Small intestine (tissue), 7 donors: ENCODE data around the gene ITIH3. TPM values are rescaled to one million over a fixed set of nuclear protein-coding genes. Genes with fewer than 3 reads are reported as not detected.

Source experiments
- DNase-seq, 2 donors: peaks; one replicate each; pipeline versions ENCODE4 v3.0.0 to v3.0.0-alpha.2; 2013
- FAIRE-seq: peaks from 2 replicates; lab custom pipeline; 2012; peaks lifted over from hg19 to GRCh38; lab: Jason Lieb, UNC
- H3K27ac ChIP-seq, 3 donors: one replicate each; pipeline ENCODE4 v1.5.1; 2013; ENCODE audit warnings: low read length in 2 of 3, mild to moderate bottlenecking in 2 of 3, control low read depth in 1 of 3, inconsistent platforms in 1 of 3, low read depth in 1 of 3, moderate library complexity in 1 of 3
- H3K27me3 ChIP-seq, 3 donors: one replicate each; pipeline ENCODE4 v1.6.1; 2013; ENCODE audit warnings: low read length in 3 of 3, inconsistent platforms in 1 of 3; ENCODE audit not compliant: control insufficient read depth in 3 of 3, insufficient read depth in 3 of 3
- H3K36me3 ChIP-seq, 3 donors: one replicate each; pipeline ENCODE4 v1.6.1; 2013; ENCODE audit warnings: low read length in 3 of 3, inconsistent platforms in 1 of 3, low read depth in 1 of 3, mild to moderate bottlenecking in 1 of 3, moderate library complexity in 1 of 3; ENCODE audit not compliant: control insufficient read depth in 3 of 3, insufficient read depth in 2 of 3
- H3K4me1 ChIP-seq, 3 donors: one replicate each; pipeline ENCODE4 v1.6.1; 2013; ENCODE audit warnings: low read length in 2 of 3, inconsistent platforms in 1 of 3, low read depth in 1 of 3, mild to moderate bottlenecking in 1 of 3, moderate library complexity in 1 of 3; ENCODE audit not compliant: control insufficient read depth in 3 of 3, insufficient read depth in 2 of 3
- H3K4me3 ChIP-seq, 3 donors: one replicate each; pipeline ENCODE4 v1.5.1; 2013; ENCODE audit warnings: low read length in 3 of 3, control low read depth in 1 of 3, inconsistent platforms in 1 of 3, low read depth in 1 of 3, mild to moderate bottlenecking in 1 of 3, moderate library complexity in 1 of 3
- H3K9me3 ChIP-seq, 2 donors: one replicate each; pipeline ENCODE4 v1.6.1; 2013; ENCODE audit warnings: low read depth in 1 of 2, low read length in 1 of 2; ENCODE audit not compliant: control insufficient read depth in 2 of 2, insufficient read depth in 1 of 2
- WGBS, 3 donors: extraction: QIAGEN DNeasy Blood & Tissue Kit; methylation state at CpG; one replicate each; pipeline ENCODE4 v1.1.7; 2013; 5-methylcytosine and 5-hydroxymethylcytosine counted together
- polyA plus RNA-seq, 4 donors: library from polyadenylated mRNA; stranded (reverse) in 3 of 4; unstranded in 1 of 4; fragments of 200-250 nt in 3 of 4; fragments of 120-200 nt in 1 of 4; gene quantifications; one replicate each; pipeline versions ENCODE4 v1.2.1 to v1.2.3, GENCODE V29; 2013
- donor health status: healthy with polysubstance abuse.
- donor health status: control.
- donor health status: control.
- donor health status: Bipolar disorder and iron deficiency.
- donor health status: healthy.

ITIH3 gene
- polyA plus RNA-seq, 4 donors: 1.8 to 6.7 TPM; not detected in 2

DNA sequence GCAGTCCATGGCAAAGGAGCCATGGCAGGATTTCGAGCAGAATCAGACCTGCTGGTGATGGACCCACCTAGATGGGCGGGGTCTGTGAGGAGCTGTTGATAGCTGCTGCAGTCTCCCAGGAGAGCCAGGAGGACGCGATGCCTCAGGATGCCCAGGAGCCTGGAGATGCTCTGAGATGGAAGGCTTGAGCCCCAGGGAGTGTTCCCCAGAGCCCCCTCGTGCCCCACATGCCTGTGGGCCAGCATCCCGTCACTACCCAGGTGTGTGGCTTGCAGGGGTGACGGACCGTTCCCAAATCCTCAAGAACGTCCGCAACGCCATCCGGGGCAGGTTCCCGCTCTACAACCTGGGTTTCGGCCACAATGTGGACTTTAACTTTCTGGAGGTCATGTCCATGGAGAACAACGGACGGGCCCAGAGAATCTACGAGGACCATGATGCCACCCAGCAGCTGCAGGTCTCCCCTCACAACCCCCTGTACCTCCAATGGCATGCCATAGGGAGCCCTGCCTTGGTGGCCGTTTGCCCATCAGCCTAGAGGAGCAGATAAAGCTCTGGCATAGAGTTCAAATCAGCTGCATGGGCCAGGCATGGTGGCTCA, 10.5 kb upstream of the ITIH3 start:
- 77 to 85% (median 77%) methylated on average over 18 of the region's 18 CpGs for WGBS, 3 donors
- Histone ChIP-seq H3K9me3 (no peaks in the 10 kb centered on the region), H3K4me3 (no peak overlapping the region), H3K27ac (no peak overlapping the region), H3K27me3 (peaks cover 0 to 2% (median 0%) of the 10 kb centered on the region in 3 donors), H3K4me1 (no peaks in the 10 kb centered on the region), H3K36me3 (no peaks in the 10 kb centered on the region)
- no peak for DNase-seq
- FAIRE-seq: no peak

GRCh38 chr3:52784931-52785590, 9.5 kb upstream of the ITIH3 start:
- Histone ChIP-seq H3K36me3 (no peaks in the 10 kb centered on the region), H3K9me3 (no peaks in the 10 kb centered on the region), H3K4me3 (no peak overlapping the region), H3K27me3 (peaks cover 0 to 2% (median 0%) of the 10 kb centered on the region in 3 donors), H3K4me1 (no peaks in the 10 kb centered on the region), H3K27ac (no peak overlapping the region)
- WGBS, 3 donors: 83 to 88% (median 87%) methylated on average over 5 of the region's 5 CpGs
- no peak for DNase-seq
- FAIRE-seq: no peak

- no peak for DNase-seq
- H3K9me3 ChIP-seq: no peaks in the 10 kb centered on the region
- 78 to 87% (median 86%) methylated on average over 14 to 19 of the region's 19 CpGs for WGBS, 3 donors
- H3K27me3 ChIP-seq: peaks cover 0 to 2% (median 0%) of the 10 kb centered on the region in 3 donors
- H3K36me3 ChIP-seq: no peaks in the 10 kb centered on the region
- no peaks in the 10 kb centered on the region for H3K4me1 ChIP-seq
- no peak overlapping the region for H3K27ac ChIP-seq
- FAIRE-seq: no peak
- H3K4me3 ChIP-seq: no peak overlapping the region
Measured at GRCh38 chr3:52786330-52787215, 8.0 kb upstream of the ITIH3 start.

- no peak overlapping the region for H3K27ac ChIP-seq
- 72 to 84% (median 81%) methylated on average over 11 of the region's 11 CpGs for whole genome bisulfite sequencing, 3 donors
- DNase-seq (no peak), FAIRE-seq (no peak)
- H3K36me3 ChIP-seq: no peaks in the 10 kb centered on the region
- no peaks in the 10 kb centered on the region for H3K9me3 ChIP-seq
- peaks cover 0 to 2% (median 0%) of the 10 kb centered on the region in 3 donors for H3K27me3 ChIP-seq
- peaks cover 0 to 5% (median 0%) of the 10 kb centered on the region in 3 donors for H3K4me1 ChIP-seq
- H3K4me3 ChIP-seq: no peak overlapping the region
Measured at GRCh38 chr3:52787246-52787645, 7.3 kb upstream of the ITIH3 start.

DNA sequence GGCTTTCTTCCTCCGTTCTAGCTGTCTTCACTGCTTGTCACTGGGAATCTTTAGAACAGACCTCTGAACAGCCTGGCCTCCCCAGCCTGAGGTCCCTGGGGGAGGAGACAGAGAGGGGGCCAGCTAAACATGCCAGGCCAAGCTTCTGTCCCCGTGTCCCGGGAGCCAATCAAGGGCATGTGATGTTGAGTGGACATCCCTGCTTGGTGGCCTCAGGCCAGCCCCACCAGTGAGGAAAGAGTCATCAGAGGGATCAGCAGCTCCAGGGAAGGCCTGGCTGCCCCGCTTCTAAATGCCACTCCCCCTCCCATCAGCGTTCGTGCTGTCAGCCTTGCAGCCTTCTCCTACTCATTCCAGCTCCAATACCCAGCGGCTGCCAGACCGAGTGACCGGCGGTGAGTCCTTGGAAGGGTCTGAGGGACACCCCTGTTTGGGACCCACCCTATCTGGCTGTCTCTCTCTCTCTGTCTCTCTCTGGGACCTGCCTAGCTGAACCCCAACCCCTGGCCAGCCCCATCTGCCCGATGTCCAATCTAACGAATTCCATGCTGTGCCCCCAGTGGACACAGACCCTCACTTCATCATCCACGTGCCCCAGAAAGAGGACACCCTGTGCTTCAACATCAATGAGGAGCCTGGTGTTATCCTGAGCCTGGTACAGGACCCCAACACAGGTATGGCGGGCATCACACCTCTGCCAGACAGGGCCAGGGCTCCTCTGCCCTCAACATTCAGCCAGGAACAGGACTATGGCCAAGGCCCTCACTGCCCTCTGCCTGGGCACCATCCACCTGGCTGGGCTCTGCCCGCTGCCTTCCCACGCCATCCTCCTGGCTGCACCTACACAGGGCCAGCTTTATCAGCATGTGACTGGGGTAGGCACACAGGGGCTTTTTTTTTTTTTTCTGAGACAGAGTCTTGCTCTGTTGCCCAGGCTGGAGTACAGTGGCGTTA, 6.6 kb upstream of the ITIH3 start:
- H3K27me3 ChIP-seq: no peaks in the 10 kb centered on the region
- no peaks in the 10 kb centered on the region for H3K36me3 ChIP-seq
- H3K4me3 ChIP-seq: no peak overlapping the region
- H3K9me3 ChIP-seq: no peaks in the 10 kb centered on the region
- H3K27ac ChIP-seq: no peak overlapping the region
- H3K4me1 ChIP-seq: peaks cover 0 to 9% (median 0%) of the 10 kb centered on the region in 3 donors
- no peak for DNase-seq
- FAIRE-seq: no peak
- WGBS, 3 donors: 68 to 78% (median 77%) methylated on average over 16 to 17 of the region's 17 CpGs

DNA sequence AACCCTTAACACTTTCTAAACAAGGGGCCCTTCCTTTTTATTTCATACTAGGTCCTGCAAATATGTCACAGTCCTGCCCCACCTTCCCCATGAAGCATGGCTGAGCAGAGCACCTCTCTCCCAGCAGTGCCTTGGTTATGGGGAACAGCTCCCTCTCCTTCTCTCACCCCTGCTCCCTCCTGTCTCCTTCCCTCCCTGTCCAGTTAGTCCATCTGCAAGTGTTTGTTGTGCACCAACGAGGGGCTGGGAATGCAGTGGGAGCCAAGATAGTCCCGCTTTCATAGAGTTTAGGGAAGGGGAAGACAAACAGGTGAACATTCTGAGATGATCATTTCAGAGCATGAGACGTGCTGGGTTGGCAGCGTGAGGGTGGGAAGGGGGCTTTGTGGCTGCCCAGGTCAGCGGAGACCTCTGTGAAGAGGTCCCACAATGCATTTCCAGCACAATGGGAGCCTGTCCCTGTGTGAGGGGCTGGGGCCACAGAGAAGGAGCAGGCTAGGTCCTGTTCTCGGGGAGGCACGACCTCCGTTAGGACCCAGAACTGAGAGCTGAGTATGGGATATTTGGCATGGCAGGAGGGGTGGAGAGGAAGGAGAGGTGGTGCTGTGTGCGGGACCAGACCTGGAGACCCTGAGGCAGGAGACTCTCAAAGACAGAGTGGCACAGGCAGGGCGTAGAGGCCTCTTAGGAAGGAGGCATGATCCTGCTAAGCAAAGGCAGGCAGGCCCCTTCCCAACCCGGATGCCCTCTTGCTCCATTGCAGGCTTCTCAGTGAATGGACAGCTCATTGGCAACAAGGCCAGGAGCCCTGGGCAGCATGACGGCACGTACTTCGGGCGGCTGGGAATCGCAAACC, 5.5 kb upstream of the ITIH3 start:
- DNase-seq: no peak
- Histone ChIP-seq H3K9me3 (no peaks in the 10 kb centered on the region), H3K36me3 (no peaks in the 10 kb centered on the region), H3K4me1 (peaks cover 0 to 15% (median 0%) of the 10 kb centered on the region in 3 donors), H3K27ac (no peak overlapping the region), H3K4me3 (no peak overlapping the region), H3K27me3 (no peaks in the 10 kb centered on the region)
- FAIRE-seq: no peak
- 82 to 86% (median 85%) methylated on average over 16 of the region's 16 CpGs for WGBS, 3 donors

DNA sequence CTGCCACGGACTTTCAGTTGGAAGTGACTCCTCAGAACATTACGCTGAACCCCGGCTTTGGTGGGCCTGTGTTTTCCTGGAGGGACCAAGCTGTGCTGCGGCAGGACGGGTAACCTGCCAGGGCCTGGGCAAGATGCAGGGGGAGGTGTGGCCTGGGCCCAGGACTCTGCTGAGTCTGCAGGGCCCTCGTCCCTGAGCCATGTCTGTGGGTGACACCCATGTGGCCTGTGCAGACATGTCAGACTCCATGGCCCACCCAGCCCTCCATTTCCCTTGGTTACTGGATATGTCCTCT, 4.9 kb upstream of the ITIH3 start:
- Histone ChIP-seq H3K4me3 (no peak overlapping the region), H3K27me3 (no peaks in the 10 kb centered on the region), H3K9me3 (no peaks in the 10 kb centered on the region), H3K4me1 (peaks cover 0 to 19% (median 0%) of the 10 kb centered on the region in 3 donors), H3K27ac (no peak overlapping the region), H3K36me3 (no peaks in the 10 kb centered on the region)
- WGBS, 3 donors: 85 to 89% (median 86%) methylated on average over 6 of the region's 6 CpGs
- FAIRE-seq (no peak), DNase-seq (no peak)
